Upper lobe of right lung (tissue), 1 donor: ENCODE data around the gene PPP2R2C. TPM values are rescaled to one million over a fixed set of nuclear protein-coding genes. Genes with fewer than 3 reads are reported as not detected.

Experiments used
- ATAC-seq: fragments of 200-7000 bp; cut with Tn5 transposase; one replicate; pipeline ENCODE4 v1.9.1; 2020; ENCODE audit warnings: mild to moderate bottlenecking, moderate library complexity
- DNase-seq: peaks from one replicate; pipeline ENCODE4 v3.0.0-alpha.2; 2020
- H3K27ac ChIP-seq: fragments of 200-600 bp; one replicate; pipeline ENCODE4 v1.8.0; 2022
- H3K27me3 ChIP-seq: fragments of 200-600 bp; one replicate; pipeline ENCODE4 v1.8.0; 2022; ENCODE audit warnings: mild to moderate bottlenecking
- H3K36me3 ChIP-seq: fragments of 200-600 bp; one replicate; pipeline ENCODE4 v1.8.0; 2022
- H3K4me1 ChIP-seq: fragments of 200-600 bp; one replicate; pipeline ENCODE4 v1.8.0; 2022
- H3K4me3 ChIP-seq: fragments of 200-600 bp; one replicate; pipeline ENCODE4 v1.8.0; 2022; ENCODE audit warnings: mild to moderate bottlenecking
- H3K9me3 ChIP-seq: fragments of 200-600 bp; one replicate; pipeline ENCODE4 v1.8.0; 2022
- CTCF ChIP-seq: fragments of 200-600 bp; IDR thresholded peaks from one replicate; pipeline ENCODE4 v1.8.0; 2022; ENCODE audit warnings: antibody characterized with exemption
- intact Hi-C: fragments of 100-400 bp; cut with DNase I; formaldehyde crosslinking; loops from one replicate; pipeline ENCODE4 v1.11.0; 2022
- total RNA-seq: library from RNA; stranded (reverse); fragmentation: NEBNext Ultra II Directional; extraction: Animal tissue kit (Norgen Biotek cat#: 25700); gene quantifications from one replicate; pipeline ENCODE4 v1.2.1, GENCODE V29; 2021
- donor health status: DM: no; HTN: yes; CAD: no; lungs with severe emphysema.

Gene PPP2R2C
- total RNA-seq, 1 donor from 2014 or later = 0.09 TPM

- Histone ChIP-seq H3K4me1 (peaks cover under 1% of the 10 kb centered on the region), H3K4me3 (no peak overlapping the region), H3K27ac (no peak overlapping the region), H3K9me3 (no peaks in the 10 kb centered on the region), H3K27me3 (peaks cover 39% of the 10 kb centered on the region), H3K36me3 (no peaks in the 10 kb centered on the region)
- intact Hi-C loops = no loop called here
- DNase-seq = no peak
- no peak for ATAC-seq
- TF ChIP-seq CTCF = no peak
Measured at GRCh38 chr4:6475492-6476020, 3.1 kb upstream of the PPP2R2C start.

GRCh38 chr4:6474705-6475457, 2.5 kb upstream of the PPP2R2C start:
- DNase-seq = no peak

GRCh38 chr4:6474053-6474568, 1.7 kb upstream of the PPP2R2C start:
- H3K9me3 ChIP-seq = no peaks in the 10 kb centered on the region

More at GRCh38 chr4:6474705-6475457, 2.5 kb upstream of the PPP2R2C start:
- Histone ChIP-seq H3K27ac (no peak overlapping the region), H3K4me3 (no peak overlapping the region), H3K4me1 (peaks cover 6% of the 10 kb centered on the region), H3K9me3 (no peaks in the 10 kb centered on the region), H3K27me3 (peaks cover 46% of the 10 kb centered on the region), H3K36me3 (no peaks in the 10 kb centered on the region)
- intact Hi-C loops = no loop called here
- no peak for ATAC-seq
- no peak for TF ChIP-seq CTCF

GRCh38 chr4:6473264-6474052, 1.0 kb upstream of the PPP2R2C start:
- H3K4me1 ChIP-seq = peaks cover 6% of the 10 kb centered on the region
- H3K9me3 ChIP-seq = no peaks in the 10 kb centered on the region
- no peak for ATAC-seq
- peaks cover 54% of the 10 kb centered on the region for H3K27me3 ChIP-seq
- H3K4me3 ChIP-seq = no peak overlapping the region
- H3K27ac ChIP-seq = no peak overlapping the region
- H3K36me3 ChIP-seq = no peaks in the 10 kb centered on the region
- no peak for DNase-seq
- intact Hi-C loops = no loop called here
- TF ChIP-seq CTCF = no peak

More at GRCh38 chr4:6474053-6474568, 1.7 kb upstream of the PPP2R2C start:
- intact Hi-C loops = no loop called here
- H3K27ac ChIP-seq = no peak overlapping the region
- no peak for DNase-seq
- no peak overlapping the region for H3K4me3 ChIP-seq
- H3K36me3 ChIP-seq = no peaks in the 10 kb centered on the region
- no peak for ATAC-seq
- no peak for TF ChIP-seq CTCF
- H3K4me1 ChIP-seq = peaks cover 6% of the 10 kb centered on the region
- H3K27me3 ChIP-seq = peaks cover 52% of the 10 kb centered on the region

GRCh38 chr4:6472008-6472386, 417 bp downstream of the PPP2R2C start:
- Histone ChIP-seq H3K36me3 (no peaks in the 10 kb centered on the region), H3K27ac (no peak overlapping the region), H3K4me3 (no peak overlapping the region), H3K27me3 (peaks cover 58% of the 10 kb centered on the region), H3K9me3 (no peaks in the 10 kb centered on the region), H3K4me1 (peaks cover 6% of the 10 kb centered on the region)
- ATAC-seq (no peak), DNase-seq (no peak)
- intact Hi-C loops = no loop called here
- no peak for TF ChIP-seq CTCF
